CD14-positive monocyte (primary cell): ENCODE results near the gene SH3RF3. TPM values are rescaled to one million over a fixed set of nuclear protein-coding genes. Genes with fewer than 3 reads are reported as not detected.
A peak's percentile ranks its signal among the peaks of the same experiment; 100 is the strongest.

Experiments used
- DNase-seq, 3 donors: peaks; one replicate each; pipeline ENCODE4 v3.0.0-alpha.2; 2011 to 2022
- H2AFZ ChIP-seq: 2 replicates; pipeline ENCODE4 v1.6.0; 2012; ENCODE audit warnings: mild to moderate bottlenecking, low read depth, low read length, inconsistent platforms; ENCODE audit not compliant: insufficient read depth, poor library complexity, severe bottlenecking
- H3K27ac ChIP-seq, 2 donors: 1 replicate in 1 of 2; 2 replicates in 1 of 2; pipeline ENCODE4 v1.5.1; 2012 to 2013; ENCODE audit warnings: low read length in 2 of 2, control low read depth in 1 of 2, inconsistent platforms in 1 of 2, low read depth in 1 of 2, mild to moderate bottlenecking in 1 of 2
- H3K27me3 ChIP-seq, 2 donors: one replicate each; pipeline versions ENCODE4 v1.6.0 to v1.6.1; 2011 to 2013; ENCODE audit warnings: low read length in 2 of 2; ENCODE audit not compliant: control insufficient read depth in 2 of 2, insufficient read depth in 2 of 2
- H3K36me3 ChIP-seq, 2 donors: replicated peaks in 1 of 2; 1 replicate in 1 of 2; 2 replicates in 1 of 2; pipeline versions ENCODE4 v1.5.1 to v1.6.1; 2012 to 2013; ENCODE audit warnings: low read length in 2 of 2, control low read depth in 1 of 2, inconsistent platforms in 1 of 2, mild to moderate bottlenecking in 1 of 2; ENCODE audit not compliant: insufficient read depth in 2 of 2, control insufficient read depth in 1 of 2
- H3K4me1 ChIP-seq, 2 donors: 1 replicate in 1 of 2; 2 replicates in 1 of 2; pipeline versions ENCODE4 v1.5.1 to v1.6.1; 2012 to 2013; ENCODE audit warnings: low read length in 2 of 2, control low read depth in 1 of 2, inconsistent platforms in 1 of 2, mild to moderate bottlenecking in 1 of 2, moderate library complexity in 1 of 2; ENCODE audit not compliant: insufficient read depth in 2 of 2, control insufficient read depth in 1 of 2
- H3K4me2 ChIP-seq: replicated peaks from 2 replicates; pipeline ENCODE3; 2012; ENCODE audit warnings: low read length, moderate library complexity, mild to moderate bottlenecking; ENCODE audit not compliant: poor library complexity, severe bottlenecking; ENCODE audit errors: extremely low read depth
- H3K4me3 ChIP-seq, 3 experiments: fragments of 200-600 bp in 1 of 3; sonication (generic) in 1 of 3; replicated peaks in 1 of 3; 1 replicate in 2 of 3; 2 replicates in 1 of 3; pipeline ENCODE4 v1.5.1; 2011 to 2013; ENCODE audit warnings: low read length in 3 of 3, mild to moderate bottlenecking in 3 of 3, control low read depth in 2 of 3, low read depth in 2 of 3, inconsistent platforms in 1 of 3, moderate library complexity in 1 of 3
- H3K79me2 ChIP-seq: 2 replicates; pipeline ENCODE4 v1.6.0; 2012; ENCODE audit warnings: mild to moderate bottlenecking, control low read depth, inconsistent platforms, low read length, moderate library complexity; ENCODE audit not compliant: insufficient read depth
- H3K9ac ChIP-seq: 2 replicates; pipeline ENCODE4 v1.6.0; 2017; ENCODE audit warnings: low read length, mild to moderate bottlenecking; ENCODE audit not compliant: insufficient read depth, poor library complexity, severe bottlenecking
- H3K9me3 ChIP-seq, 2 donors: replicated peaks in 1 of 2; 1 replicate in 1 of 2; 2 replicates in 1 of 2; pipeline versions ENCODE4 v1.5.1 to v1.6.1; 2012 to 2013; ENCODE audit warnings: low read length in 2 of 2, control low read depth in 1 of 2; ENCODE audit not compliant: control insufficient read depth in 1 of 2, insufficient read depth in 1 of 2
- H4K20me1 ChIP-seq: 2 replicates; pipeline ENCODE4 v1.6.0; 2012; ENCODE audit warnings: mild to moderate bottlenecking, low read length, control low read depth, moderate library complexity; ENCODE audit not compliant: insufficient read depth
- H3K27ac Mint-ChIP-seq, 7 donors: one replicate each; pipeline ENCODE4 v1.8.0; 2020; ENCODE audit warnings: mild to moderate bottlenecking in 7 of 7, mixed read lengths in 7 of 7, moderate library complexity in 6 of 7, inconsistent platforms in 2 of 7
- H3K27me3 Mint-ChIP-seq, 3 donors: one replicate each; pipeline ENCODE4 v1.8.0; 2021 to 2022; ENCODE audit warnings: low read depth in 3 of 3, mild to moderate bottlenecking in 3 of 3, mixed read lengths in 3 of 3, moderate library complexity in 3 of 3, inconsistent platforms in 1 of 3
- H3K36me3 Mint-ChIP-seq, 2 donors: one replicate each; pipeline ENCODE4 v1.8.0; 2020; ENCODE audit warnings: mixed read lengths in 2 of 2, inconsistent platforms in 1 of 2, mild to moderate bottlenecking in 1 of 2
- H3K4me1 Mint-ChIP-seq: one replicate; pipeline ENCODE4 v1.8.0; 2020; ENCODE audit warnings: mild to moderate bottlenecking, mixed read lengths
- H3K4me3 Mint-ChIP-seq, 2 donors: one replicate each; pipeline ENCODE4 v1.8.0; 2020; ENCODE audit warnings: mild to moderate bottlenecking in 2 of 2, mixed read lengths in 2 of 2, moderate library complexity in 1 of 2
- H3K9me3 Mint-ChIP-seq, 7 donors: one replicate each; pipeline ENCODE4 v1.8.0; 2020 to 2022; ENCODE audit warnings: mixed read lengths in 7 of 7, mild to moderate bottlenecking in 6 of 7, moderate library complexity in 6 of 7, inconsistent platforms in 2 of 7
- WGBS: methylation state at CpG from one replicate; pipeline ENCODE4 v1.1.5; 2013; ENCODE audit warnings: missing lambda C conversion rate; ENCODE audit not compliant: insufficient coverage; 5-methylcytosine and 5-hydroxymethylcytosine counted together
- intact Hi-C, 2 donors: fragments of 100-400 bp; cut with micrococcal nuclease; formaldehyde crosslinking; loops; one replicate each; pipeline versions ENCODE4 v1.15.0 to v1.15.1; 2023
- polyA plus RNA-seq, 3 donors: library from polyadenylated mRNA; depleted of rRNA in 1 of 3; unstranded in 2 of 3; stranded (reverse) in 1 of 3; fragments of 300-500 nt in 2 of 3; fragments of >200 nt in 1 of 3; fragmentation: Illumina TruSeq in 2 of 3; gene quantifications; 1 replicate in 2 of 3; 2 replicates in 1 of 3; pipeline ENCODE4 v1.2.3, GENCODE V29; 2012 to 2021
- TF ChIP-seq, protein P1 (sequence below): fragments of 200-600 bp; IDR thresholded peaks from one replicate; pipeline ENCODE4 v1.8.0; 2022; ENCODE audit warnings: antibody characterized with exemption, mild to moderate bottlenecking

SH3RF3 gene
- polyA plus RNA-seq, 3 donors: 0.25 to 0.75 (median 0.34) TPM

DNA sequence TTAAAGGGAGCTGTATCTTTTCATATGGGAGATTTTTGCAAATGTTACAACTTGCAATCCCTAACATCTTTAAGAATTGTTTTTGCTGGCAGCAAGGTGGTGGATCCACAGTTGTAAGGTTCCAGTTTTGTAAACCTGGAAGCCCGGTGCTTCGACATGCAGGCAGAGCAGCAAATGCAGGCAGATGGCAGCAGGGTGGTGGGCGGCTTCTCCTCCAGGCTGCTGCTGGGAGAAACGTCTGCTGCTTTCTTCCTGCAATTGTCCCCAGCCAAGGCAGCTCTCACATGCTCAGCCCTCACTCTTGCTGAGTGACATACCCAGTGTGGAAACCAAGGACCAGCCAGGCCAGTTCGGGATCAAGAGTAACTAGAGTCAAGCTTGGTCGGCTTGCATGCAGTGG lies 318.8 kb downstream of the SH3RF3 start:
- Histone ChIP-seq H3K79me2 (no peaks in the 10 kb centered on the region), H3K27me3 (no peaks in the 10 kb centered on the region), H4K20me1 (no peaks in the 10 kb centered on the region), H3K36me3 (no peaks in the 10 kb centered on the region), H3K27ac (no peak overlapping the region), H3K4me1 (no peaks in the 10 kb centered on the region), H3K4me3 (no peak overlapping the region), H2AFZ (no peak overlapping the region), H3K9ac (no peak overlapping the region), H3K9me3 (peaks cover 6 to 9% of the 10 kb centered on the region in 2 donors), H3K4me2 (no peak overlapping the region)
- Mint-ChIP-seq H3K4me1 (no peaks in the 10 kb centered on the region), H3K9me3 (peaks cover 4 to 18% (median 12%) of the 10 kb centered on the region in 7 donors), H3K27ac (no peak overlapping the region), H3K27me3 (peaks cover 1 to 7% (median 4%) of the 10 kb centered on the region in 3 donors), H3K36me3 (peaks cover 0 to under 1% of the 10 kb centered on the region in 2 donors), H3K4me3 (no peak overlapping the region)
- intact Hi-C loops: no loop called here
- no peak for DNase-seq
- WGBS: 95% methylated on average over 5 of the region's 6 CpGs
- TF ChIP-seq, protein P1, sequence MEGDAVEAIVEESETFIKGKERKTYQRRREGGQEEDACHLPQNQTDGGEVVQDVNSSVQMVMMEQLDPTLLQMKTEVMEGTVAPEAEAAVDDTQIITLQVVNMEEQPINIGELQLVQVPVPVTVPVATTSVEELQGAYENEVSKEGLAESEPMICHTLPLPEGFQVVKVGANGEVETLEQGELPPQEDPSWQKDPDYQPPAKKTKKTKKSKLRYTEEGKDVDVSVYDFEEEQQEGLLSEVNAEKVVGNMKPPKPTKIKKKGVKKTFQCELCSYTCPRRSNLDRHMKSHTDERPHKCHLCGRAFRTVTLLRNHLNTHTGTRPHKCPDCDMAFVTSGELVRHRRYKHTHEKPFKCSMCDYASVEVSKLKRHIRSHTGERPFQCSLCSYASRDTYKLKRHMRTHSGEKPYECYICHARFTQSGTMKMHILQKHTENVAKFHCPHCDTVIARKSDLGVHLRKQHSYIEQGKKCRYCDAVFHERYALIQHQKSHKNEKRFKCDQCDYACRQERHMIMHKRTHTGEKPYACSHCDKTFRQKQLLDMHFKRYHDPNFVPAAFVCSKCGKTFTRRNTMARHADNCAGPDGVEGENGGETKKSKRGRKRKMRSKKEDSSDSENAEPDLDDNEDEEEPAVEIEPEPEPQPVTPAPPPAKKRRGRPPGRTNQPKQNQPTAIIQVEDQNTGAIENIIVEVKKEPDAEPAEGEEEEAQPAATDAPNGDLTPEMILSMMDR: no peak

DNA sequence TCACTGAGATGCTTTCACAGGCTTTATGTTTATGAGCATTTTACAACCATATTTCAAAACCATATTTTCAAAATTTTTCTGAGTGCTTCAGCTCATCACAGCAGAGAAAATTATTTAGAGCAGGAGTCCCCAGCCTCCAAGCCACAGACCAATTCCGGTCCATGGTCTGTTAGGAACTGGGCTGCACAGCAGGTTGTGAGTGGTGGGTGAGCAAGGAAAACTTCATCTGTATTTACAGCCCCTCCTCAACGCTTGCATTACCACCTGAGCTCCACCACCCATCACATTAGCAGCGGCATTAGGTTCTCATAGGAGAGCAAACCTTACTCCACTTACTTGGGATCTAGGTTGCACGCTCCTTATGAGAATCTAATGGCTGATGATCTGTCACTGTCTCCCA lies 319.2 kb downstream of the SH3RF3 start:
- Mint-ChIP-seq H3K36me3 (no peaks in the 10 kb centered on the region), H3K27ac (peak overlapping the region in 1 of 7 donors; percentile 18), H3K9me3 (peaks cover 3 to 14% (median 9%) of the 10 kb centered on the region in 7 donors), H3K4me3 (no peak overlapping the region), H3K4me1 (no peaks in the 10 kb centered on the region), H3K27me3 (peaks cover 1 to 7% (median 4%) of the 10 kb centered on the region in 3 donors)
- H3K4me3 ChIP-seq: no peak overlapping the region
- no peak overlapping the region for H2AFZ ChIP-seq
- no peaks in the 10 kb centered on the region for H3K79me2 ChIP-seq
- DNase-seq: no peak
- no CpG with 5 or more reads among the region's 4 CpGs for WGBS
- H3K9me3 ChIP-seq: peaks cover 2 to 6% of the 10 kb centered on the region in 2 donors
- no peak overlapping the region for H3K27ac ChIP-seq
- no peaks in the 10 kb centered on the region for H4K20me1 ChIP-seq
- intact Hi-C loops: no loop called here
- H3K4me1 ChIP-seq: no peaks in the 10 kb centered on the region
- H3K9ac ChIP-seq: no peak overlapping the region
- no peak overlapping the region for H3K4me2 ChIP-seq
- no peaks in the 10 kb centered on the region for H3K27me3 ChIP-seq
- TF ChIP-seq, protein P1: no peak
- H3K36me3 ChIP-seq: no peaks in the 10 kb centered on the region
